Keratinocyte (primary cell): ENCODE results near the gene ATXN7L2. TPM values are rescaled to one million over a fixed set of nuclear protein-coding genes. Genes with fewer than 3 reads are reported as not detected.
"Not testable (repeated sequence)": the region's sequence is repeated elsewhere in the genome, so short reads cannot be mapped to it uniquely, and the experiment has no call there.

Source experiments
- DNase-seq: peaks from one replicate; pipeline ENCODE4 v3.0.0-alpha.2; 2011; ENCODE audit warnings: low read depth, missing footprints, low spot score
- FAIRE-seq: peaks from 2 replicates; lab custom pipeline; 2011; peaks lifted over from hg19 to GRCh38; lab: Jason Lieb, UNC
- H2AFZ ChIP-seq: 2 replicates; pipeline ENCODE4 v1.6.0; 2012; ENCODE audit warnings: low read length, control low read depth, inconsistent platforms; ENCODE audit not compliant: control insufficient read depth
- H3K27ac ChIP-seq: 2 replicates; pipeline ENCODE4 v1.5.1; 2011; ENCODE audit warnings: low read length; ENCODE audit not compliant: control insufficient read depth, insufficient read depth
- H3K27me3 ChIP-seq: 3 replicates; pipeline ENCODE4 v1.6.0; 2011; ENCODE audit warnings: low read length; ENCODE audit not compliant: control insufficient read depth, insufficient read depth; ENCODE audit errors: extremely low read depth
- H3K36me3 ChIP-seq, 2 experiments: 2 replicates in 1 of 2; 3 replicates in 1 of 2; pipeline ENCODE4 v1.5.1; 2011; ENCODE audit warnings: low read length in 2 of 2, mild to moderate bottlenecking in 1 of 2; ENCODE audit not compliant: control insufficient read depth in 2 of 2, insufficient read depth in 2 of 2; ENCODE audit errors: extremely low read depth in 1 of 2
- H3K4me1 ChIP-seq: 3 replicates; pipeline ENCODE4 v1.5.1; 2011; ENCODE audit warnings: low read length; ENCODE audit not compliant: control insufficient read depth, insufficient read depth; ENCODE audit errors: extremely low read depth
- H3K4me2 ChIP-seq: 3 replicates; pipeline ENCODE4 v1.6.0; 2011; ENCODE audit warnings: low read depth, low read length; ENCODE audit not compliant: control insufficient read depth, insufficient read depth; ENCODE audit errors: extremely low read depth
- H3K4me3 ChIP-seq, 3 experiments: fragments of 200-600 bp in 1 of 3; sonication (generic) in 1 of 3; 2 replicates in 2 of 3; 3 replicates in 1 of 3; pipeline ENCODE4 v1.5.1; 2011 to 2016; ENCODE audit warnings: low read length in 3 of 3, mild to moderate bottlenecking in 3 of 3, control low read depth in 2 of 3, inconsistent platforms in 1 of 3, low read depth in 1 of 3, mixed read lengths in 1 of 3, mixed run types in 1 of 3, moderate library complexity in 1 of 3; ENCODE audit not compliant: control insufficient read depth in 2 of 3, insufficient read depth in 2 of 3; ENCODE audit errors: extremely low read depth in 1 of 3
- H3K79me2 ChIP-seq: 2 replicates; pipeline ENCODE4 v1.6.0; 2012; ENCODE audit warnings: low read length; ENCODE audit not compliant: control insufficient read depth, insufficient read depth
- H3K9ac ChIP-seq: 3 replicates; pipeline ENCODE4 v1.6.0; 2011; ENCODE audit warnings: low read length; ENCODE audit not compliant: control insufficient read depth, insufficient read depth; ENCODE audit errors: extremely low read depth
- H3K9me1 ChIP-seq: 3 replicates; pipeline ENCODE4 v1.6.0; 2011; ENCODE audit warnings: low read length; ENCODE audit not compliant: control insufficient read depth, insufficient read depth; ENCODE audit errors: extremely low read depth
- H3K9me3 ChIP-seq: 2 replicates; pipeline ENCODE4 v1.5.1; 2012; ENCODE audit warnings: low read depth, low read length; ENCODE audit not compliant: control insufficient read depth
- H4K20me1 ChIP-seq: 3 replicates; pipeline ENCODE4 v1.6.0; 2011; ENCODE audit warnings: low read length; ENCODE audit not compliant: control insufficient read depth, insufficient read depth; ENCODE audit errors: extremely low read depth
- CTCF ChIP-seq, 3 experiments: IDR thresholded peaks in 1 of 3; conservative IDR thresholded peaks in 1 of 3; optimal IDR thresholded peaks in 1 of 3; 2 replicates in 2 of 3; 3 replicates in 1 of 3; pipeline versions ENCODE3 to v1.5.1; 2011; ENCODE audit warnings: low read length in 3 of 3, mild to moderate bottlenecking in 3 of 3, moderate library complexity in 2 of 3, control low read depth in 1 of 3, inconsistent platforms in 1 of 3; ENCODE audit not compliant: insufficient read depth in 2 of 3; ENCODE audit errors: extremely low read depth in 1 of 3
- EZH2 ChIP-seq: IDR thresholded peaks from one replicate; pipeline ENCODE4 v1.6.1; 2012; ENCODE audit warnings: inconsistent platforms, mild to moderate bottlenecking, low read length, moderate library complexity
- dilution Hi-C: fragments of 300-500 bp; cut with MboI; formaldehyde crosslinking; loops from one replicate; pipeline ENCODE4 v1.7.0; 2020; ENCODE audit warnings: low sequenced_read_pairs; ENCODE audit not compliant: extremely low pct_ligation_motif_present
- polyA plus RNA-seq, 5 experiments: library from polyadenylated mRNA; depleted of rRNA in 3 of 5; stranded (reverse) in 3 of 5; stranded (forward) in 1 of 5; unstranded in 1 of 5; fragments of >200 nt; gene quantifications; 1 replicate in 1 of 5; 2 replicates in 3 of 5; 3 replicates in 1 of 5; pipeline versions ENCODE4 v1.2.1 to v1.2.3, GENCODE V29; 2011 to 2012; ENCODE audit warnings: missing spikeins in 2 of 5, low read depth in 1 of 5, low replicate concordance in 1 of 5

The ATXN7L2 gene
- polyA plus RNA-seq, 1 donor (not counting 4 experiments of a cell fraction or from before 2014, with no cell fraction given): 1.2 TPM

GRCh38 chr1:109470245-109470644 is 13.5 kb upstream of the ATXN7L2 start:
- no peak for DNase-seq
- H3K27ac ChIP-seq: no peak overlapping the region
- H3K4me2 ChIP-seq: no peak overlapping the region
- no peaks in the 10 kb centered on the region for H3K4me1 ChIP-seq
- dilution Hi-C loops: no loop called here
- H3K36me3 ChIP-seq: no peaks in the 10 kb centered on the region
- H3K9ac ChIP-seq: no peak overlapping the region
- no peak overlapping the region for H3K4me3 ChIP-seq
- peaks cover 68% of the 10 kb centered on the region for H3K27me3 ChIP-seq
- H3K9me1 ChIP-seq: no peaks in the 10 kb centered on the region
- no peak overlapping the region for H2AFZ ChIP-seq
- no peak for FAIRE-seq
- TF ChIP-seq EZH2 (no peak), CTCF (optimal IDR thresholded peaks at IDR 0.05 in 1 of 3, IDR thresholded peaks at IDR 0.05 in 1 of 3, conservative IDR thresholded peaks at IDR 0.05 in 1 of 3; ENCODE audit: extremely low read depth in 1 of 3, insufficient read depth in 2 of 3, low read length in 3 of 3) (no peak)
- no peaks in the 10 kb centered on the region for H3K9me3 ChIP-seq
- H4K20me1 ChIP-seq: no peaks in the 10 kb centered on the region
- no peaks in the 10 kb centered on the region for H3K79me2 ChIP-seq

DNA sequence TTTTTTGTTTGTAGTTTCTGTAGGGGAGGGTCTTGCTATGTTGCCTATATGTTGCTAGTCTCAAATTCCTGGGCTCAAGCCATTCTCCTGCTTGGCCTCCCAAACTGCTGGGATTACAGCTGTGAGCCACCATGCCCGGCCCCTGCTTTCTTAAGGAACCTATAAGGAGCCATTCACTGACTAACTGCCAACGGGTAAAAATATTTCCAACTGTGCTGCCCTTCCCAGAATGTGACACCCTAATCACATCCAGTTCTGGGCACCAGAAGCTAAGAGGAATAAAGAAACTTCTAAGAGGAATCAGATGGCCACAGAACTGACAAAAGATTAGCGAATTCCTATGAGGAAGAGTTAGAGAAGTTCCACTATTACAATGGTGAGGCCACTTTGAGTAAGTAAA is 10.9 kb upstream of the ATXN7L2 start:
- no peaks in the 10 kb centered on the region for H3K79me2 ChIP-seq
- no peaks in the 10 kb centered on the region for H3K36me3 ChIP-seq
- no peak overlapping the region for H3K9ac ChIP-seq
- no peaks in the 10 kb centered on the region for H3K4me1 ChIP-seq
- no peak for TF ChIP-seq EZH2
- TF ChIP-seq CTCF (optimal IDR thresholded peaks at IDR 0.05 in 1 of 3, IDR thresholded peaks at IDR 0.05 in 1 of 3, conservative IDR thresholded peaks at IDR 0.05 in 1 of 3; ENCODE audit: extremely low read depth in 1 of 3, insufficient read depth in 2 of 3, low read length in 3 of 3): no peak
- H3K27ac ChIP-seq: no peak overlapping the region
- no peak overlapping the region for H3K4me2 ChIP-seq
- DNase-seq (no peak), FAIRE-seq (no peak)
- dilution Hi-C loops: no loop called here
- H2AFZ ChIP-seq: no peak overlapping the region
- peaks cover 43% of the 10 kb centered on the region for H3K27me3 ChIP-seq
- H4K20me1 ChIP-seq: peaks cover 2% of the 10 kb centered on the region
- H3K9me1 ChIP-seq: no peaks in the 10 kb centered on the region
- no peak overlapping the region for H3K4me3 ChIP-seq
- no peaks in the 10 kb centered on the region for H3K9me3 ChIP-seq

DNA sequence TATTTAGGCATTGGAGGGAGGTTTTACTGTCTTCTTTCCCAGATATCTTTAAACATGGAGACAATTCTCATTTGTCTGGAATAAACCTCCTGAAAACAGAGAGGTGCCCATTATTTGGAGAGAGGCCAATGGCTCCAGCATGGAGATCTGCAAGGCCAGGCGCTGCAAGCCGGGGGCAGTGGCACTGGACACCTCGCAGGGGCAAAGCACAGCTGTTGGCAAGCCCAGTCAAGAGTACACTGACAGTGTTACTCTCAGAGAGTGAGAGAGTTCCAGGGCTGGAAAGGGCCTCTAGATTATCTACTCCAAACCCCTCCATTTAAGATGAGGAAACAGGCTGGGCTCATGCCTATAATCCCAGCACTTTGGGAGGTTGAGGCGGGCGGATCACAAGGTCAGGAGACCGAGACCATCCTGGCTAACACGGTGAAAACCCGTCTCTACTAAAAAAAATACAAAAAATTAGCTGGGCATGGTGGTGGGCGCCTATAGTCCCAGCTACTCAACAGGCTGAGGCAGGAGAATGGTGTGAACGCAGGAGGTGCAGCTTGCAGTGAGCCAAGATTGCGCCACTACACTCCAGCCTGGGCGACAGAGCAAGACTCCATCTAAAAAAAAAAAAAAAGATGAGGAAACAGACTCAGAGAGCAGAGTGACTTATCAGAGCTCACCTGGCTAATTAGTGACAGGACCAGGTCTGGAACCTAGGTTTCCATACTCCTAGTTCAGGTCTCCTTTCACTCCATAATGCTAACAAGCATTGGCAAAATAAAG is 10.2 kb upstream of the ATXN7L2 start:
- H3K4me1 ChIP-seq, H3K79me2 ChIP-seq, H3K4me2 ChIP-seq, H3K9ac ChIP-seq, H2AFZ ChIP-seq, H3K36me3 ChIP-seq, H4K20me1 ChIP-seq, H3K27ac ChIP-seq, H3K9me3 ChIP-seq, H3K9me1 ChIP-seq, H3K4me3 ChIP-seq, FAIRE-seq, dilution Hi-C loops, DNase-seq: not testable (repeated sequence)
- peaks cover 37% of the 10 kb centered on the region for H3K27me3 ChIP-seq
